Upper lobe of left lung (tissue), 4 donors: Measurements from ENCODE around the gene SCFD2.

Experiments
- EP300 ChIP-seq, 4 donors: sonication (generic); formaldehyde crosslinking; IDR thresholded peaks; one replicate each; pipeline ENCODE4 v1.5.1; 2017; ENCODE audit warnings: antibody characterized with exemption in 4 of 4, control low read depth in 2 of 4
- POLR2AphosphoS5 ChIP-seq, 2 donors: sonication (generic); formaldehyde crosslinking; IDR thresholded peaks; one replicate each; pipeline ENCODE4 v1.5.1; 2017; ENCODE audit warnings: antibody characterized with exemption in 2 of 2
- TF ChIP-seq, protein P1 (sequence below), 6 experiments: fragments of 450-650 bp in 4 of 6; fragments of 200-600 bp in 2 of 6; sonication (generic) in 2 of 6; IDR thresholded peaks; one replicate each; pipeline ENCODE4 v1.5.1; 2016 to 2019; ENCODE audit warnings: antibody characterized with exemption in 6 of 6

DNA sequence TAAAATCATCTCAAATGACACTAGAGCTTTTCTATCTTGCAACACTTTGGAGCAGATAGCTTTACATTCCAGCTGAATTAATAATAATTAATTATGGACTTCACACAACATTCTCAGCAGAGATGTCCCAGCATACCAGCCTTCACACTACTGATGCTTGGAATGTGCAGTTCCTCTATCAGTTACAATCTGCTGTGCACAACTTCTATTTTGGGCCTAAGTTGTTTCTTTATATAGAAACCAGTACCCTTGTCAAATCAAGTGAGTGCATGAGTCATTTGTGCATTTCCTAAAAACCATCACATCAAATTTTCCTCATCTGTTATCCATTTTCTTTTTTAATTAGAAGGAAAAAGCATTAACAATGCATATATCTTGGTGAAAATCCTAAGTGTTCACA lies 512.5 kb downstream of the SCFD2 start:
- TF ChIP-seq, protein P1, sequence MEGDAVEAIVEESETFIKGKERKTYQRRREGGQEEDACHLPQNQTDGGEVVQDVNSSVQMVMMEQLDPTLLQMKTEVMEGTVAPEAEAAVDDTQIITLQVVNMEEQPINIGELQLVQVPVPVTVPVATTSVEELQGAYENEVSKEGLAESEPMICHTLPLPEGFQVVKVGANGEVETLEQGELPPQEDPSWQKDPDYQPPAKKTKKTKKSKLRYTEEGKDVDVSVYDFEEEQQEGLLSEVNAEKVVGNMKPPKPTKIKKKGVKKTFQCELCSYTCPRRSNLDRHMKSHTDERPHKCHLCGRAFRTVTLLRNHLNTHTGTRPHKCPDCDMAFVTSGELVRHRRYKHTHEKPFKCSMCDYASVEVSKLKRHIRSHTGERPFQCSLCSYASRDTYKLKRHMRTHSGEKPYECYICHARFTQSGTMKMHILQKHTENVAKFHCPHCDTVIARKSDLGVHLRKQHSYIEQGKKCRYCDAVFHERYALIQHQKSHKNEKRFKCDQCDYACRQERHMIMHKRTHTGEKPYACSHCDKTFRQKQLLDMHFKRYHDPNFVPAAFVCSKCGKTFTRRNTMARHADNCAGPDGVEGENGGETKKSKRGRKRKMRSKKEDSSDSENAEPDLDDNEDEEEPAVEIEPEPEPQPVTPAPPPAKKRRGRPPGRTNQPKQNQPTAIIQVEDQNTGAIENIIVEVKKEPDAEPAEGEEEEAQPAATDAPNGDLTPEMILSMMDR (IDR thresholded peaks at IDR 0.05): no peak
- TF ChIP-seq POLR2AphosphoS5 (IDR thresholded peaks at IDR 0.05) (no peak), EP300 (IDR thresholded peaks at IDR 0.05) (no peak)
